Putamen (tissue), 1 donor: Measurements from ENCODE around the gene STAG3.

Experiments used
- DNase-seq: peaks from one replicate; pipeline ENCODE4 v3.0.0-alpha.2; 2016; ENCODE audit warnings: low spot score

The STAG3 gene

DNA sequence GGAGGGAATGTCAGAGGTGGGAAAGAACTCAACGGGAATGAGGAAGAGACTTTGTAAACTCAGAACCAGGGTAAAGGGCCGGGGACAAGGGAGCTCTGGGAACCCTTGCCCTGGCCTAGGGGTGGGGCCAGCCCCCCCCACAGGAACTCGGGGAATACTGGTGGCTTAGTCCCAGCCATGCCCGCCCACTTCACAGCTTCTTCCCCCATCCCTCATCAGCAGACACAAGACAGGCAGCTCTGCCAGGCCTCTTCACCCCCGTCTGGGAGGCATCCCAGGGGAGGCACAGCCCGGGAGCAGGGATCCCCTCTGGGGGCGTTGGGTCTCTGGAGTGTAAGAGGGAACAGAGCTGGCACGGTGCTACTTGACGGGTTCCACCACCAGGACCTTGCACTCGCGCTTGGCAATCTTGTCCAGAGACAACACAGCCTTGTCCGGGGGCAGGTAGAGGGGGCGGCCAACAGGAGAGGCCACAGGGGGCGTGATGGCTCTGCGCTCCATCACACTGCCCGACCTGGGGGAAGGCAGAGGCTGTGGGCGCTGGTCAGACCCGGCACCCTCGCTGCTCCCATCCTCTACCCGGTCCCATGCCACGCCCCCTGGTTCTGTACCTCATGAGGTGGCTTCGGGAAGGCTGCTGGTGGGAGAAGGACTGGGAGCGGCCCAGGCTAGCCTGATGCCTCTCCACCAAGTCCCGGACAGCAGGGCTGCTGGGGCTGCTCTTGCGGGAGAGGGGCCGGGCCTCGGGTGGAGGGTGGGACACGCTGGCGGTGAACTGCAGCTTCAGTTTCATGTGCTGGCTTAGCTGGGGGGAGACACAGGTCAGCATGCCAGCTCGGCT is 22.8 kb upstream of the STAG3 start:
- no peak for DNase-seq

DNA sequence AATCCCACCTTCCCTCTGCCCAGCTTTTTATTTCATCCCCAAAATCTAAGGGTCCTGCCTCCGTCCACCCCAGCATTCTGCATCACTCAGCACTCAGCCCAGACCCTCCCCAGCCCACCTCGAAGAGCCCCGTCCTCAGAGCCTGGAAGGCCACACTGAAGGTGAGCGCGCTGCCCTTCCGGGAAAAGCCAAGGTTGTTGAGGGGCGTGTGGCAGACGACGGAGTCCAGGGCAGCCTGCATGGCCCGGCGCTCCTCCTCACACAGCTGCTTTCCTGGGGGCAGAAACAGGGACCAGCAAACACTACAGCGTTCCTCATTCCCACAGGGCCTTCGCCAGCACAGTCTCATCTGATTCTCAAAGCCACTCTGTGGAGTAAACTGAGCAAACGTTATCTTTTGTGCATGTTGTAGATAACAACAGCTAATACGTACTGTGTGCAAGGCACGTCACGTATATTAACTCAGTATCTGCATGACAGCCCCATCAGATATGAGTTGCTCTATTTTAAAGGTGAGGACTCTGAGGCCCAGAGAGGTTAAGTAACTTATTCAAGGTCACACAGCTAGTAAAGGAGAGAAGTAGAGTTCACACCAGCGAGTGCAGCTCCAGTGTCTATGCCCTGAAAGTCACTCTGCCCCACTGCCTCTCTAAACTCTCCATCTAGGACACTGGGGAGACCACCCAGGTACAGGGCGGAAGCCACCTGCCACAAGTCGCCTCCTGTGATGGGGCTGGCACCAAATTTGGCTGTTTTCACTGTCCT is 22.0 kb upstream of the STAG3 start:
- no peak for DNase-seq

DNA sequence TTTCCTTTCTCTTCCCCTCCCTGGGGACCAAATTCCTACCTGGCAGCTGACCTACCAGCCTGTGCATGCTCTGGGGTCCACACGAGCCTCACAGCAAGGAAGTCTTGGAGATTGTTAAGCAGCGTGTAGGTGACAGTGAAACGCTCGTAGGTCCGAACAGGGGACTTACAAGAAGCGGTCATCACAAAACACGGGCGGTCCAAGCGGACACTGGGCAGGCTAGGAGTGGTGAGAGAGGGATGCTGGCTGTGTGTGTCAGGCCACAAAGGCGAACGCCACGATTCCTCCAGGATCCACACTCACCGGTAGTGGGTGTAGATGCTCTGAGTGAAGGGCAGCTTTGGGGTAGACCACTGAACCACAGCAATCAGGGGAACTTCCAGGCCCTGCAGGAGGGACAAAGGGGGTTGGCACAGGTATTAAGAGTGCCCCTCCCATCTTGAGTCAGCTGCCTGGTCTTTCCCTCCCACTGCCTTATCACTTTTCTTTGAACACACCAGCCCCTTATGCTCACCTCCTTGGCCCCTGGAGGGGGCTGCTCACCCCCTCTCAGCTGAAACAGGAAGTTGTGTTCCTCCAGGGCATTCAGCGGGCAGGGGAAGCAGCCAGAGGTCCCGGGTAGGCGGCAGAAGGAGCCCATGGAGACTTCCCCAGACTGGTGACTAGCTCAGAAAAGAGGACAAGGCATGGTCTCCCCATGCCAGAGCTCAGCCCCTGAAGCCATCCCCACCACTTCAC is 21.2 kb upstream of the STAG3 start:
- DNase-seq: no peak

DNA sequence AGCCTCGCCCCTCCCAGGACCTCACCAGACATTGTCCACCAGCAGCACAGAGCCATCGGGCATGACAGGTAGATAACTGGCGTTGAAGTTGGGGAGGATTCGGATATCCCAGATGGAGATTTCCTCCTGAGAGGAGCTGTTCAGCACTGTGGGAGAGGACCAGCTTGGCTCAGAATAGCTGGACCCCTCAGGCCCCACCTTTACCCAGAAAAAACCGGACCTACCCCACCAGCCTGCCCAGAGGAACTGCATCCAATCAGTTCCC is 20.7 kb upstream of the STAG3 start:
- no peak for DNase-seq

DNA sequence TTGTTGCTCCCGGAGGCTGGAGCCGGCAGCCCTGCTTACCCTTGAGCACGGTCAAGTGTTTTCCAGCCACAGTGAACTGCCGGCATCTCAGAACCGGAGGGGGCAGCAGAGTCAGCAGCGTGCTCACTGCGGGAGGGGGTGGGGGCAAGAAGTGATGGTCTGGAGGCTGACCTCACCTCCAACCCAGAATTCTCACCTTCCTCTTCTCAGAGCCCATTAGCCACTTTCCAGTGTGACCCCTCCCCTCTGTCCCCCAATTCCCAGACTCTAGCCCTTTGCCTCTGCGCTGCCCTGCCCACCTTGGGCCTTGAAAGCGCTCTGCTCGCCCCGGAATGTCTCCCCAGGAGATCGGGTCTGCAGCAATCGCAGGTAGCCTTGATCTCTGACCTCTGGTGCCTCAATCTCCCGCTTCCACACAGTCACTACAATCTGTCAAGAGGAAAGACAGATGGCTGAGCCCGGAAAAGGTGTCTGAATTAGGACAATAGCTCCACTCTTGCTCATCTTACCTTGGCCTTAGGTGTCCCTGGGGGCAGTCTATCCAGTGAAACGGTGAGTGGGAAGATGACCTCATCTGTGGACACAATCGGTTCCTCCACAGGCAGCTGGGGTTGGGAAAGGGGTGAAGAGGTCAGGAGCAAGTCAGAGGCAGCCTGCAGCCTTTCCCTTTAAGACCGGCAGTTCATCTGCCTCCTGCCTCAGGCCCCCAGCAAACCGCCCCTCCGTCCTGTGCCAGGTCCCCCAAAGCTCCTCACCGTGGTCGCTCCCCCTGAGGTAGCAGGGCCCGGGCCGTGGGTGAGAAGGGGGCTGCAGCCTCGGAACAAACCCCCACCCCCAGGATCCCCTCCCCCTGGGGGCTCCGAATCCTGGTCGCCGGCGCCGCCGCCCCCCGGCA is 20.1 kb upstream of the STAG3 start:
- no peak for DNase-seq

DNA sequence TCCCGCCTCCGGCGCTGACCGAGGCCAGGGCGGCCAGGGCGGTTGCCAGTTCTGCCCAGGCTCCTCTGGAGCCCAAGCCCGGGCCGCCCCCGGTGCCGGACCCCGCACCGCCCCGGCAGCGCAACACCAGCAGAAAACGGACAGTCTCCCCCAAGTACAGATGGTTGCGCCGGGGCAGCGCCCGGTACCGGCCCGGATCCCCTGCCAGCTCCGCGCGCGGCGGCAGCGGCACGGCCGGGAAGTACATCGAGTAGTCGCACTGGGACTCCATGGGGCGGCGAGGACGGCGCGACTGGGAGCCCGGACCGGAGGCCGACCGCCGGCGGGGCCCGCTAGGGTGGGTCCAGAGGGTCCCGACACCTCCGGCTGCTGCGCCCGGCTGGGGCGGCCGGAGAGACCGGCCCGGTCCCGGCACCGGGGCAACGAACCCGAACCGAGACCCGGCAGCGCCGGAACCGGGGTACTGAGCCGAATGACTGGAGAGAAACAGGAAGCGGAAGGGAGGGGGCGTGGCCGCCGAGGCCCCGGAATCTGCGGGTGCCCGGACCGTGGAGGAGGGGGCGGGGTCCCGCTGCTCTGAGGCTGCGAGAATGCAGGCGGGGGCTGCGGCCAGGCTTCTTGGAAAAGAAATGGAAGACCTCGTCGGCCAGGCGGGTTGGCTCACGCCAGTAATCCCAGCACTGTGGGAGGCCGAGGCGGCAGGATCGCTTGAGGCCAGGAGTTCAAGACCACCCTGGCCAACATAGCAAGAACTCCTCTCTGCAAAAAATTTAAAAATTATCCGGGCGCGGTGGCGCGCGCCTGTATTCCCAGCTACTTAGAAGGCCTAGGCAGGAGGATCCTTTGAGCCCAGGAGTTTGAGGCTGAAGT is 19.3 kb upstream of the STAG3 start, which contains the start of gene TRAPPC14:
TSS of gene TRAPPC14 (minus strand) at position 495 of the 870 bp plus-strand sequence. CDS start at position 271, 224 bp downstream.
- peak; percentile 82 for DNase-seq

GRCh38 chr7:100159099-100159623 is 18.6 kb upstream of the STAG3 start:
- DNase-seq: no peak

- no peak for DNase-seq
Measured at GRCh38 chr7:100160067-100160466, 17.7 kb upstream of the STAG3 start.

DNA sequence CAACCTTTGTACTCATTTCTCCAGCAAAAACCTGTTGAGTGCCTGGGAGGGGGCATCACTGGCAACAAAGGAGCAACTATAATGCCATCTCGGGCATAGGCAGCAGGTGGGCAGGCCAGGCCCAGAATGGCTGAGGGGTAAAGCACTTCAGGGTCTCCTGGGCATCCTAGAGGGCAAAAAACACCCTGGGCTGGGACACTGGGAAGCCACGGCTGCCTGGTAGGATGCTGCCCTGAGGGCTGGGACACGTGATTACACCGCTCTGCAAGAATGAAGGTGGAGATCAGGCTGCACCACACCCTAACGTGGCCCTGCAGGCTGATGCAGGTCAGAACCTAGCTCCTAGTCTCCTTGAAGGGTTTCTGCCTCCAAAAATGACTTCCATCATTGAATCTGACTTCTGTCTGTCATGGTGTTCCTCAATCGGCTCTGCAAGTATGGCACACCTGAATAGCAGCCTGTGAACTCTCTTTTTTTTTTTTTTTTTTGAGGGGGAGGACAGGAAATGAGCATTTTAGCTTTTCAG is 14.6 kb upstream of the STAG3 start:
- no peak for DNase-seq

- DNase-seq: no peak
Measured at GRCh38 chr7:100163871-100164270, 13.8 kb upstream of the STAG3 start.

DNA sequence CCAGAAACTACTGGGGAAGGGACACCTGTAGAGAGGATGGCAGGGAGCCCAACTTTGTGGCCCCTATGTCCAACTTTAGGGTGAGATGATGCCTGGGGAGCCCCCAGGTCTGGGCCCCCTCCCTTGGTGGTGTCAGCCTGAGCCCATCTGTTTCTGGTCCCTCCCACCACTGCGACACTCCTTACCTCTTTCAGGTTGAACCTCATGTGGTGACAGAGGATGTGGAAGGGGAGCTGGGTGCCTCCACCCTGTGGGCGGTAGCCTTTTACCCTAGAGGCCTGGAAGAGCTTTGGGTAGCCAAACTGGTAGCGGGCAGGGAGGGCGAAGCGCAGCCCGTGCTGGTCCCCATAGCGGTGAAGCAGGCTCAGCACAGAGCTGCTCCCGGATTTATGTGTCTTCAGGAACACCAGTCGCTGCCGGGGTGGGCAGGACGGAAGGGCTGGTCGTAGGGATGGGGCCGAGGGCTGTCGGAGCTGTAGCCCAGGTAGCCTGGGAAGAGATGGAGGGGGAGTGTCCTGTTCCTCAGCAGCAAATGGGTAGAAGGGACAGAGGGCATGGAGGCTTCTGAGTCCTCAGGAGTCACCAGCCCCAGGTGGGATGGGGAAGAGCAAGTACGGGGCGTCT is 11.3 kb upstream of the STAG3 start:
- no peak for DNase-seq

GRCh38 chr7:100166970-100167911 is 10.5 kb upstream of the STAG3 start:
- DNase-seq: no peak

- DNase-seq: no peak
Measured at GRCh38 chr7:100167912-100168323, 9.8 kb upstream of the STAG3 start.

GRCh38 chr7:100169147-100169850 is 8.4 kb upstream of the STAG3 start:
- no peak for DNase-seq

DNA sequence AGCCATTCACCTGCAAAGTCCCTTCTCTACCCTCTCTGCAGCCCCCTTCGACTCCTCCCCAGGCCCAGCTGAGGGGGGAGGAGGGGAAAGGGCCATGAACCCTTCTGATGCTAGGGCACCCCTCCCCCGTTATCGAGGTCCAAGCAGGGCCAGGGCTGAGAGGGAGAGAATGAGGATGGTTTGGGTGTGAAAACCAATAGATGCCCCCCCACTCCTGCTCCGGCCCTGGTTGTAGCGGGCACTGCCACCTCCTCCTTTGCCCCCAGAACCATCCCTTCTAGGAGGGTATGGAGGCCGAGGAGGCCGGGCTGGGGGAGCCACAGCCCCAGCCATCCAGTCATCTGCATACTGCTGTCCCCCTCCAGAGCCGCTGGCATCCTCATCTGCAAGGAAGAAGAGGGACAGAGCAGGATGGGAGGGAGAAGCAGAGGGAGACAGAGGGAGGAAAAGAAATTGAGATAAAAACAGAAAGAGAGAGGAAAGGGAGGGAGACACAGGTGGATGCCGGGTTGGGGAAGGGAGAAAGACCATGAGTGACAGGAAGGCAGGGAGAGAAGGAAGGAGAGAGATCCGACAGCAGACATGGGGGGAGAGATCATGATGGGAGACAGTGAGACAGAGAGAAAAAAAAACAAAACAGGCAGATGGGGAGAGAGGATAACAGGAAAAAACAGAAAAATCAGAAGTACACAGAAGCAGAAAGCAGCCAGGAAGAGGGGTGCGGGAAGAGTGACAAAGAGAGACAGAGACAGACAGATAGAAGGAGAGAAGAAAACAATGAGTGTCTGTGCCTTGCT is 7.4 kb upstream of the STAG3 start:
- no peak for DNase-seq

DNA sequence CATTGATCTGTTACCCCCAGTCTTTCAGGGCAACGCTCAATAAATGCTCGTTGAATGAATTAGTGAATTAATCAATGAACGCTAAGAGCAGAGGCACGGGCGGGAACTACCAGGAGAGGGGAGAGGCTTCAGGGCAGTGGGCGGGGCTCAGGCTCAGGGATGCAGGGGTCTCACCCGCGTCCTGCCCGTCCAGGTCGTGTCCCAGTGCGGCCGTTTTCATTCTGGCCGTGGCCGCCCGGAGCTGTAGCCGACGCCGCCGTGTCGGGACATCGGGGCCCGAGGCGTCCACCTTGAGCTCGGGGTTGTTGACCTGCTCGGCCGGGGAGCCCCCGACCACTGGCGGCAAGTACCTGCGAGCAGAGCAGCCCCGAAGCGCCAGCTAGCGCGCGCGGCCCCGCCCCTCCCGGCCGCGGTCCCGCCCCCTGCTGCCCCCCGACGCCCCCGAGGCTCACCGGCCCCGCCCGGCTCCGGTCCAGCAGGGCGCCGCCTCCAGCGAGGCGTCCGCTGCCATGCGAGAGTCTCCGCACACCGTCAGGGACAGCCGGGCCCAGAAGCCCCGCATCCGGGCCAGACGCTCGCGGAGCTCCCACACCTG is 6.5 kb upstream of the STAG3 start:
- no peak for DNase-seq

DNA sequence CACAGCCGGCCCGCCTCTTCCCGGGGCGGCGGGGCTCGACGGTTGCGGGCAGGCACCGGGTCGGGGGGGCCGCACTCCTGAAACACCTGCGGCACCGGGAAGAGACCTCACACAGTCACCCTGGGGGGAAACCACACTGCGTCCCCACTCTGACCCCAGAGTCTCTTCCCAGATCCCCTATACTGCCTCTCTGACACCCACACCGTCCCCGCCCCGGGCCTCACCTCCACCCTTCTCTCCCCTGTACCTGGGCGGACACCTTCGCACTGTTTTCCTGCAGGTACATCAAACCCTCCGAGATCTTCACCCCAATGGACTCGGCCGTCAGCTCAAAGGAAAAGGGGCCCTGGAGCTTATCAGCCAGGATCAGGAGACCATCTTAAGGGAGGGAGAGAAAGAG is 5.9 kb upstream of the STAG3 start:
- DNase-seq: no peak
